WERI-Rb-1 (cell line): ENCODE results near the gene SYTL1.

Experiments
- DNase-seq: peaks from one replicate; pipeline ENCODE4 v3.0.0-alpha.2; 2020
- H3K27ac ChIP-seq: fragments of 250-450 bp; sonication (Bioruptor Pico); 2 replicates; pipeline ENCODE4 v1.5.1; 2020; ENCODE audit warnings: mild to moderate bottlenecking, moderate library complexity
- H3K27me3 ChIP-seq: fragments of 250-450 bp; sonication (Bioruptor Pico); 2 replicates; pipeline ENCODE4 v1.5.1; 2021; ENCODE audit warnings: mild to moderate bottlenecking, low read depth, moderate library complexity; ENCODE audit not compliant: insufficient read depth, severe bottlenecking
- H3K36me3 ChIP-seq: fragments of 250-450 bp; sonication (Bioruptor Pico); 2 replicates; pipeline ENCODE4 v1.5.1; 2020; ENCODE audit warnings: mild to moderate bottlenecking, moderate library complexity
- H3K4me3 ChIP-seq: 2 replicates; pipeline ENCODE4 v1.5.1; 2011; ENCODE audit warnings: low read depth, mild to moderate bottlenecking, control low read depth, low read length
- H3K9me3 ChIP-seq: fragments of 250-450 bp; sonication (Bioruptor Pico); 2 replicates; pipeline ENCODE4 v1.5.1; 2021; ENCODE audit warnings: mild to moderate bottlenecking, moderate library complexity; ENCODE audit not compliant: severe bottlenecking
- TF ChIP-seq, protein P1 (sequence below): IDR thresholded peaks from 2 replicates; pipeline ENCODE4 v1.5.1; 2011; ENCODE audit warnings: low read depth, mild to moderate bottlenecking, control low read depth, inconsistent platforms, low read length

SYTL1 gene

DNA sequence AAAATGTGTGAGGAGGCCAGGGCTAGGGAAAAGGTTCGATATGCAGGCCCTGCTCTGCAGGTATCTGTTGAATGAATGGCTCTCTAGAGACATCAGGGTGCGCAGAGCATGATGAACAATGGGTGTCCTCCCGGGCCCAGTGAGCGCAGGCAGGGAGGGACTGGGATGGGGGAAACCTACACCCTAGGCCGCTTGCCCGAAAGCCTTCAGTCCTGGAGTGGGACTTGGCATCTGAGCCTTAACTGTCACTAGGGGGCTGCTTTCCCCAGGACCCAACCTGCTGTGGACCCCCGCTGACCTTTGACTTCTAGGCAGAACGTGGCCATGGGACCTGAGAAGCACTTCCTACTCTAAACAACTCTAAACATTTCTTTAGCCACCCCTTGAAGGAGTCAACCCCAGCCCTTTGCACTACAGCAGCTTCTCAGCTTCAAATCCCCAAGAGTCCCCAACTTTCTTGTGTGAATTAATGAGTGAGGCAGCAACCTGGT lies 25.4 kb downstream of the SYTL1 start:
- Histone ChIP-seq H3K27ac (peak overlapping the region; percentile 88), H3K4me3 (peak overlapping the region; percentile 68), H3K27me3 (no peaks in the 10 kb centered on the region), H3K9me3 (no peaks in the 10 kb centered on the region), H3K36me3 (0 out of 2 replicates have a peak, but pooled peaks cover 3% of the 10 kb centered on the region)
- DNase-seq, result no peak
- TF ChIP-seq, protein P1, sequence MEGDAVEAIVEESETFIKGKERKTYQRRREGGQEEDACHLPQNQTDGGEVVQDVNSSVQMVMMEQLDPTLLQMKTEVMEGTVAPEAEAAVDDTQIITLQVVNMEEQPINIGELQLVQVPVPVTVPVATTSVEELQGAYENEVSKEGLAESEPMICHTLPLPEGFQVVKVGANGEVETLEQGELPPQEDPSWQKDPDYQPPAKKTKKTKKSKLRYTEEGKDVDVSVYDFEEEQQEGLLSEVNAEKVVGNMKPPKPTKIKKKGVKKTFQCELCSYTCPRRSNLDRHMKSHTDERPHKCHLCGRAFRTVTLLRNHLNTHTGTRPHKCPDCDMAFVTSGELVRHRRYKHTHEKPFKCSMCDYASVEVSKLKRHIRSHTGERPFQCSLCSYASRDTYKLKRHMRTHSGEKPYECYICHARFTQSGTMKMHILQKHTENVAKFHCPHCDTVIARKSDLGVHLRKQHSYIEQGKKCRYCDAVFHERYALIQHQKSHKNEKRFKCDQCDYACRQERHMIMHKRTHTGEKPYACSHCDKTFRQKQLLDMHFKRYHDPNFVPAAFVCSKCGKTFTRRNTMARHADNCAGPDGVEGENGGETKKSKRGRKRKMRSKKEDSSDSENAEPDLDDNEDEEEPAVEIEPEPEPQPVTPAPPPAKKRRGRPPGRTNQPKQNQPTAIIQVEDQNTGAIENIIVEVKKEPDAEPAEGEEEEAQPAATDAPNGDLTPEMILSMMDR, result no peak

DNA sequence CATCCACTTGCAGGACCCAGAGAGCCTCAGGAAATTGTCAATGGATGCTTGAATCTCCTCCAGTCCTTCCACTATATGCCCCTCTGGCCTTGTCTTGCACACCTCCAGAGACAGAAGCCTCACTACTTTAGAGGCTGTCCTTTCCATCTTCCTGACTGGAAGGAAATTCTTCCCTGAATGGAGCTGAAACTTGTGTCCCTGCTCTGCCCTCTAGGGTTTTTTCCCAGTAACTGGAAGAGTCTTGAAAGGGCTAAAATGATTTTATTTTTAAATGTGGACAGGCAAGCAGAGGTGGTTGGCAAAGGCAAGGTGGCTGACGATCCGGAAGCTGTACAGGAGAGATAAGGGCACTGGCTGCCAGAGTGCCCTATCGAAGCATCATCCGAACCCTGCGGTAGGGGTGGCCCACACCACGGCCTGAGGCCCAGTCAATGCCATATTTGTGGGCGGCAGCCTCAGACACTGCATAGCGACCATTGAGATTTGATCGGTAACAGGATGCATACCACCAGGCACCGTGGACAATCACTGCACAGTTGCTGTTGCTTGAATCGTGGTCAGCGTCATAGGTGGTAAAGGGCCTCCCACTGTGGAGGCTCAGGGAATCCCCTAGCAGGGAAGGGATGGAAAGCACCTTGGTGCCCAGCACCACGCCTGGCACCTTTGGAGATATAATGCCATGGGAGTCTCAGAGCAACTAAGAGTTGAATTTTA lies 27.2 kb downstream of the SYTL1 start:
- Histone ChIP-seq H3K9me3 (no peaks in the 10 kb centered on the region), H3K27ac (no peak overlapping the region), H3K36me3 (0 out of 2 replicates have a peak, but pooled peaks cover 3% of the 10 kb centered on the region), H3K27me3 (no peaks in the 10 kb centered on the region), H3K4me3 (no peak overlapping the region)
- DNase-seq, result no peak
- TF ChIP-seq, protein P1, result no peak

DNA sequence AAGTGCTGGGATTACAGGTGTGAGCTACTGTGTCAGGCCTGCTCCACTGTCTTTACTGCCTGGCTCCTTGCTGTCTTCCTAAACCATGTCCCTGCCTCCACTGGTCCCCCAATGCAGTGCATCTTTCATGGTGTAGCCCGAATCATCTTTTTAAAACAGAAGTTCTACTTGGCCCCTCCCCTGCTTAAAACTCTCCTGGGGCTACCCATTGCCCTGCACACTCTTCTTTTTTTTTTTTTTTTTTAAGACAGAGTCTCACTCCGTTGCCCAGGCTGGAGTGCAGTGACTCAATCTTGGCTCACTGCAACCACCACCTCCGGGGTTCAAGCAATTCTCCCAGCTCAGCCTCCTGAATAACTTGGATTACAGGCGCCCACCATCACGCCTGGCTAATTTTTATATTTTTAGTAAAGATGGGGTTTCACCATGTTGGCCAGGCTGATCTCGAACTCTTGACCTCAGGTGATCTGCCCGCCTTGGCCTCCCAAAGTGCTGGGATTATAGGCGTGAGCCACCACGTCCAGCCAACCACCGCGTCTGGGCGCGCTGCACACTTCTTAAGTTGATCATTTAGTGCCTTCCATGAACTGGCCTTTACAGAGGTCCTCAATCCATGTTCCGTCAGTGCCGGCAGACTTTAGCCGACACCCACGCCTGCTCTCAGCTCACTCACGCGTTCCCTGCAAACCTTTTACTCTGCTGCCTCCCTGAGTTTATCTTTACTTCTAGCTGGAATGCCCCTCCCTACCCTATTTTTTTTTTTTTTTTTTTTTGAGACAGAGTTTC lies 30.4 kb downstream of the SYTL1 start:
- Histone ChIP-seq H3K4me3 (no peak overlapping the region), H3K36me3 (no peaks in the 10 kb centered on the region), H3K27ac (no peak overlapping the region), H3K9me3 (no peaks in the 10 kb centered on the region), H3K27me3 (no peaks in the 10 kb centered on the region)
- no peak for DNase-seq
- TF ChIP-seq, protein P1, result no peak

DNA sequence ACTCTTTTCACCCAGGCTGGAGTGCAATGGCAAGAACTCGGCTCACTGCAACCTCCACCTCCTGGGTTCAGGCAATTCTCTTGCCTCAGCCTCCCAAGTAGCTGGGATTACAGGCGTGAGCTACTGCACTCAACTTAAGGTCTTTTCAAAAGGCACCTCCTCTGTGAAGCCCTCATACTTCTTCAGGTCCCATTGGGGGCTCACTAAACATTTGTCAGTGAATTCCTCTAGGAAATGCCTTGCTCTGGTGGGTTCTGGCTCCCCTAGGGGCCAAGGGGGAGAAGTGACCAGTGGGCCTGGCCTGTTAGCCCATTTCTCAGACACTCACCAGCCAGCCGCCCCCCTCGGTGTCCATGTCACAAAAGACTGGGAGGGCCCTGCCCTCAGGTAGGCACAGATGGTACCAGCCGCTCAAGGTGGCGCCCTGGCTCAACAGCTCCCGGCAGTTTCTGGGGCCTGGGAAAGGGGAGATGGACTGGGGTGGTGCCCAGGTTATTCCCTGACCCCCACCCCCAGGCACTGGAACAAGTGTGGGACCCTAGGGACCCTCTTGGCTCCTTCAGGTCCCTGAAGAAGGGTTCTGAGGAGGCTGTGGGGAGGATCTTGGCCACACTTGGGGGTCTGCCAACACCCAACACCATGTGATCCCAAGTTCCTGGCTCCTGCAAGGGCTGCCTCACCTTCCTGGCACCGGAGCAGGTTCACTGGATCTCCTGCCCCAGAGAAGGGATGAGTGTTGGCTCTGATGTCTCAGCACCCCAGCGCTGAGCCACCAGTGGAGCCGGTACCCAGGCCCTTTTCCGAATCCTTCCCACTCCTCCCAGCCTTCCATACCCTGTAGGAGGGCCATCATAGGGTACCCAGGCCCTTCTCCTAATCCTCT lies 31.2 kb downstream of the SYTL1 start:
- DNase-seq, result no peak
- TF ChIP-seq, protein P1, result peak; percentile 48
- H3K9me3 ChIP-seq, result no peaks in the 10 kb centered on the region
- no peak overlapping the region for H3K4me3 ChIP-seq
- H3K36me3 ChIP-seq, result no peaks in the 10 kb centered on the region
- H3K27ac ChIP-seq, result no peak overlapping the region
- H3K27me3 ChIP-seq, result no peaks in the 10 kb centered on the region

DNA sequence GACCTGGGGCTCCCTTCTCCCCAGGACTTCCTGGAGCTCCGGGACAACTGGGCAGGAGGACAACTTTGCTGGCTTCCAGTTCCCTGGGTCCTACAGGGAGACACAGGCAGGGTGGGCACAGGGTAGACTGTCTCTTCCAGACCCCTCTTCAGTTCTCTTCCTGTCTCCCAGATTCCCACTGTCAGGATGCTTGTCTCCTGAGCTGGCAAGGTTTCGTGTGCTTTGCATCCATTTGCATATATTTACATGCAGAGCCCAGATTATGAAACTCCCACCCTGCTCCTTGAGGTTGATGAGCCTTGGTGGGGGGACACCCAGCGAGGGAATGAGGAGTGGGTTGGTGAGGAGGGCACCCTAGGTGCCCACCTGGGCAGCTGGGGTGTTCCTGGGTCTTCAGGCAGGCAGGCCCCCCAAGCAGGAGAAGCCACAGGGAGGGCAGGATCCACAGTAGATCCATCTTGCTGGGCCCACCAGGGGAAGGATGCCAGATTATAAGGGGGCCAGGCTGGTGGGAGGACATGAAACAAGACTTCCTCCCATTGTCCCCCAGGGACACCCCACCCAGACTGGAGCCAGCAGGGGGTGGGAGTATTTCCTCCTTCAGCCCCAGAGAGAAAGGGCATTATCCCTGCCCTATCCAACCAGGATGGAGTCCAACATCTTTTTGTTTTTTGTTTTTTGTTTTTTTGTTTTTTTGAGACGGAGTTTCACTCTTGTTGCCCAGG lies 32.7 kb downstream of the SYTL1 start, which contains the start of gene FCN3:
TSS of gene FCN3 (minus strand) at position 463 of the 725 bp plus-strand sequence. CDS start at position 457, 6 bp downstream.
- Histone ChIP-seq H3K27ac (no peak within 1 kb of the TSS), H3K9me3 (no peaks in the 10 kb centered on the region), H3K36me3 (no peaks in the 10 kb centered on the region), H3K27me3 (no peaks in the 10 kb centered on the region), H3K4me3 (no peak within 1 kb of the TSS)
- DNase-seq, result no peak
- TF ChIP-seq, protein P1, result no peak
